Glutamatergic neuron (in vitro differentiated cells): ENCODE results near the gene CKB. TPM values are rescaled to one million over a fixed set of nuclear protein-coding genes. Genes with fewer than 3 reads are reported as not detected.
A peak's percentile ranks its signal among the peaks of the same experiment; 100 is the strongest.

Experiments used
- DNase-seq: peaks from one replicate; pipeline ENCODE4 v3.0.0; 2022
- H3K27ac Mint-ChIP-seq: one replicate; pipeline ENCODE4 v1.8.0; 2020; ENCODE audit warnings: mild to moderate bottlenecking, mixed read lengths, inconsistent platforms; ENCODE audit not compliant: unreplicated experiment
- H3K27me3 Mint-ChIP-seq: one replicate; pipeline ENCODE4 v1.8.0; 2020; ENCODE audit warnings: mild to moderate bottlenecking, moderate library complexity, mixed read lengths, inconsistent platforms; ENCODE audit not compliant: unreplicated experiment
- H3K36me3 Mint-ChIP-seq: one replicate; pipeline ENCODE4 v1.8.0; 2020; ENCODE audit warnings: mild to moderate bottlenecking, mixed read lengths, inconsistent platforms; ENCODE audit not compliant: unreplicated experiment
- H3K4me1 Mint-ChIP-seq: one replicate; pipeline ENCODE4 v1.8.0; 2020; ENCODE audit warnings: mild to moderate bottlenecking, low read depth, mixed read lengths, inconsistent platforms; ENCODE audit not compliant: unreplicated experiment
- H3K4me3 Mint-ChIP-seq: one replicate; pipeline ENCODE4 v1.8.0; 2020; ENCODE audit warnings: mild to moderate bottlenecking, mixed read lengths, inconsistent platforms; ENCODE audit not compliant: unreplicated experiment
- H3K9me3 Mint-ChIP-seq: one replicate; pipeline ENCODE4 v1.8.0; 2020; ENCODE audit warnings: mild to moderate bottlenecking, moderate library complexity, mixed read lengths, inconsistent platforms; ENCODE audit not compliant: unreplicated experiment
- CTCF ChIP-seq: fragments of 200-600 bp; sonication (generic); IDR thresholded peaks from one replicate; pipeline ENCODE4 v1.5.0; 2021; ENCODE audit not compliant: partially characterized antibody, unreplicated experiment
- long read RNA-seq: library from polyadenylated mRNA; unstranded; transcript quantifications from one replicate; pipeline ENCODE4 v2.0.0, GENCODE V29; 2020; ENCODE audit not compliant: unreplicated experiment
- total RNA-seq: library from RNA; stranded (reverse); fragmentation: NEBNext Ultra II Directional; extraction: Animal tissue kit (Norgen Biotek cat#: 25700); gene quantifications from one replicate; pipeline ENCODE4 v1.2.1, GENCODE V29; 2021; ENCODE audit not compliant: unreplicated experiment

Gene CKB
- total RNA-seq, result 2,561 TPM
- long read RNA-seq, transcript CKB-201 (8 exons, 1,709 nt), result major isoform, 11,211 of 11,746 reads
- long read RNA-seq, transcript CKB-202 (4 exons, 1,170 nt), result minor isoform, 60 of 11,746 reads
- long read RNA-seq, partial matches to known transcripts, result 256 of 11,746 reads
- long read RNA-seq, other reads (novel, unspliced or antisense), result 218 of 11,746 reads

DNA sequence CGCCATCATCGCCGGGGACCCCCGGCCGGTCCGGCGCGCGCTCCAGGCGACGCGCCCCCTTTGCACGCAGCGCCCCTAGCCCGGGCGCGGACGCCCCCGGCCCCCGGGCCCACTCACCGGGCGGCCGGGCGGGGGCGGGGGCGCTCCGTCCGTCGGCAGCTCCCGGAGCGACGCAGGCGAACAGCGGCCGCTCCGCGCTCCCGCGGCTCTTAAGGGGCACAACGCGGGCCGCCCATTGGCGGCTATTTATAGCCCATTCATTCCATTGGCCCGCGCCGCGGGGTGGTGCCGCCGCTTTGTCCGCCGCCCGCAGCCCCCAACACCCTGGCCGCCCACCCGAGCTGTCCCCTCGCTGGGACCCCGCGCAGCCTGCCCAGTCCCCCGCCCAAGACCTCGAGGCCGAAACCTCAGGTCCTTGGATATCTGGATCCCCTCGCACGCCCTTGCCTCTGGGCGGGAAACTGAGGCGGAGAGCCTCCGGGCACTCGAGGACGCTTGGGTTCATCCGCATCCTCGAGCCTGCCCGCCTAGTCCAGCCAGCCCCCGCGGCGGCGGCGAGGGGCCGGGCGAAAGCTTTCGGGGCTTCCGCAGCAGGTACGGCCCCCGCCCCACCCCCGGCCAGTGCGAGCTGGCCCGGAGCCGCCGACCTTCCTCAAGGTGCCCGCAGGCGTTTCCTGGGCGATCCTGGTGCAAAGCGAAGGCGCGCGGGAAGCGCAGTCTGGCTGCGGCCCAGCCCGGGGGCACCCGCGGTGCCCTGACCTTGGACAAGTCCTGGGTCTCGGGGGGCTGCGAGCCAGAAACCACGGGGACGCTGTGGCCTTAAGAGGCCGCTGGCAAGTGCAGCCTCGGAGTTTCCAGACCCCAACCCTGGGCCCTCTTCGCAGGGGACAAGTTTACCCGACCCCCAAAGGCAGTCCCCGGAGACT is at the start of gene CKB:
CKB (minus strand) TSS at position 182 of the 926 bp plus-strand sequence. CDS start 337 bp downstream, outside the sequence.
- Mint-ChIP-seq H3K36me3 (no peaks in the 10 kb centered on the region), H3K4me3 (peak within 1 kb of the TSS; percentile 82), H3K4me1 (peaks cover 27% of the 10 kb centered on the region), H3K27ac (peak within 1 kb of the TSS; percentile 84), H3K9me3 (peaks cover 18% of the 10 kb centered on the region), H3K27me3 (peaks cover 25% of the 10 kb centered on the region)
- DNase-seq, result peak; percentile 90
- no peak for TF ChIP-seq CTCF

GRCh38 chr14:103569408-103569807 is 46.8 kb upstream of the CKB start:
- H3K4me3 Mint-ChIP-seq, result peak overlapping the region; percentile 67
- H3K9me3 Mint-ChIP-seq, result peaks cover 5% of the 10 kb centered on the region
- no peaks in the 10 kb centered on the region for H3K36me3 Mint-ChIP-seq
- H3K27me3 Mint-ChIP-seq, result no peaks in the 10 kb centered on the region
- no peak for TF ChIP-seq CTCF
- no peak for DNase-seq
- H3K4me1 Mint-ChIP-seq, result peaks cover 8% of the 10 kb centered on the region
- peak overlapping the region; percentile 83 for H3K27ac Mint-ChIP-seq

GRCh38 chr14:103568952-103569351 is 46.3 kb upstream of the CKB start:
- TF ChIP-seq CTCF, result no peak
- Mint-ChIP-seq H3K27ac (peak overlapping the region; percentile 83), H3K9me3 (peaks cover 2% of the 10 kb centered on the region), H3K4me1 (peaks cover 7% of the 10 kb centered on the region), H3K4me3 (peak overlapping the region; percentile 67), H3K36me3 (no peaks in the 10 kb centered on the region), H3K27me3 (no peaks in the 10 kb centered on the region)
- DNase-seq, result no peak

DNA sequence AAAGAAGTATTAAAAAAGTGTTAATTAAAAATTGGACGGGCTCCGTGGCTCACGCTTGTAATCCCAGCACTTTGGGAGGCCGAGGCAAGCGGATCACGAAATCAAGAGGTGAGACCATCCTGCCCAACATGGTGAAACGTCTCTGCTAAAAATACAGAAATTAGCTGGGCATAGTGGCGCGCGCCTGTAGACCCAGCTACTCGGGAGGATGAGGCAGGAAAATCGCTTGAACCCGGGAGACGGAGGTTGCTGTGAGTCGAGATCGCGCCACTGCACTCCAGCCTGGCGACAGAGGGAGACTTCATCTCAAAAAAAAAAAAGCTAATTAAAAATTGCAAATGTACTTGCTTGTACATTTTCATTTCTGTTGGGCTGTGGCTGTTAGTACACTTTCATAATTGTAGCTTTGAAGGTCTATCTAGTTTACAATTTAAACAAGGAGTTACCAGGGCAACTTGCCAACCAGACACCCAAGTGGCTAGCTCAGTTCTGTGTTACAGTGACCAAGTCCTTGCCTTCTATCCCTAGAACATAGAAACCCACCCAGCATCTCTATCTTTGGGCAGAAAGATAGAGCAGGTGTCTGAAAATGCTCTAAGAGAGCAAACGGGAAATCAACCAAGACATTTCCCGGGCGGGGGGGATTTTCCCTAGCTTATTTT is 41.3 kb upstream of the CKB start:
- Mint-ChIP-seq H3K4me1 (peaks cover 28% of the 10 kb centered on the region), H3K9me3 (peaks cover 16% of the 10 kb centered on the region), H3K4me3 (peak overlapping the region; percentile 98), H3K27me3 (peaks cover 3% of the 10 kb centered on the region), H3K27ac (peak overlapping the region; percentile 48), H3K36me3 (no peaks in the 10 kb centered on the region)
- no peak for TF ChIP-seq CTCF
- no peak for DNase-seq
